RPMI8226 (cell line): Measurements from ENCODE around the gene ASB10.

Experiments
- DNase-seq: peaks from one replicate; pipeline ENCODE4 v3.0.0-alpha.2; 2015

Gene ASB10

GRCh38 chr7:151134743-151135524 lies 52.1 kb downstream of the ASB10 start:
- no peak for DNase-seq

- no peak for DNase-seq
These were observed 52.9 kb downstream of the ASB10 start for GRCh38 chr7:151133986-151134742.

DNA sequence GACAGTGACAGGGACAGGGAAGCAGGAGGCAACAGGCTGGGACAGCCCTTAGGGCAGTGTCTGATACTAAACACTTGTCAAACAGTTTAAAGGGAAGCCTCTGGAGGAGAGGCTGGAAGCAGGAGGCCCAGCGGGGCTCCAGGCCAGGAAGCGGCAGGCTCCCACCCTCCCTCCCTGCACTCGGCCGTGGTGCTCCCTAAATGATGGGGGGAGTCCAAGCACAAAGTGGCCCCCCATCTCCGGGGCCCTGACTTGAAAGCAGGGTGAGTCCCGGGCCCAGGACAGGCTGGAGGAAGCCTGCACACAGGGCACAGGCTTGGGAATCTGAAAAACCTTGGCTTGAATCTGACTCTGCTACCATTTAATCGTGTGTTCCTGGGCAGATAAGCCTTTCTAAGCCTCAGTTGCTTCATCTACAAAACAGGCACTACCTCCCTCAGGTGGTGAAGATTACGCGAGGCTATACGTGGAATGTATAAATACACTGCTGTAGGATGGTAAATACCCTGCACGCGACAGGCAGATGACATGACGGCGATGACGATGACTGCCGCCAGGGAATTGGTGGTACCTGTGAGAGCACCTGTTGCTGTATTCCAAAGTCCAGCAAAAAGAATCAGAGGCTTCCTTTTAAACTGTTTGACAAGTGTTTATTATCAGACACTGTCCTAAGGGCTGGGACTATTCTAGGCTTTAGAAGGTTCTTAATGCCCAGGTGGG lies 53.6 kb downstream of the ASB10 start:
- DNase-seq = no peak

- no peak for DNase-seq
These were observed 54.4 kb downstream of the ASB10 start for GRCh38 chr7:151132461-151133205.

GRCh38 chr7:151131592-151132293 lies 55.3 kb downstream of the ASB10 start:
- DNase-seq = no peak

- no peak for DNase-seq
These were observed 55.8 kb downstream of the ASB10 start for GRCh38 chr7:151131224-151131591.

GRCh38 chr7:151130741-151131157 lies 56.3 kb downstream of the ASB10 start:
- DNase-seq = no peak

DNA sequence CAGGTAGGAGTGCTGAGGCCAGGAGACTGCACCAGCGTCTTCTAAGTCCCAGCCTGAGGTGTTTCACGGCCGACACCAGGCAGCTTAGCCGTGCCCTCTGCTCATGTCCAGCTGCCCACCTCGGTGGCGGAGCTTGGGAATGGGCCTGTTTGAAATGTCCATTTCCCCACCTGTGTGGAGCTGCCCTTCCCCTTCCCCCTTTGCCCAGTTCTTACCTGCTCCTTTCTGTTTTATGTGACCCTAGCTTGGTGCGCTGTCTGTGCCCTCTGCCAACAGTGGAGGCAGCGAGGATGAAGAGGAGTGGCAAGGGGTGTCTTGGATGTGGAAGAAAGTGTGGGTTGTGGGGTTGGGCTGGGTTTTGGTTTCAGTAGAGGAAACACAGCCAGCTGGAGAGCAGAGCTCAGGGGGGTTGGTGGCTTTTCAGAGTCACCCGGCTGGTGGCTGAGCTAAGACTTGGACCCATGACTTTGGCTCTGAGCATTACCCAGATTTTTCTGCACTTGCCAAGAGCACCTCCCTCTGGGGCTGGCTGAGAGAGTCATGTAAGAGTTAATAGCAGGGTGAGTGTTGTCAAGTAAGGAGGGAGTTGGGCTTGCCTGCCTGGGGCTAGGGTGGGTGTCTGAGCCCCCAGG lies 57.0 kb downstream of the ASB10 start:
- no peak for DNase-seq

- no peak for DNase-seq
These were observed 57.7 kb downstream of the ASB10 start for GRCh38 chr7:151129117-151129959.

DNA sequence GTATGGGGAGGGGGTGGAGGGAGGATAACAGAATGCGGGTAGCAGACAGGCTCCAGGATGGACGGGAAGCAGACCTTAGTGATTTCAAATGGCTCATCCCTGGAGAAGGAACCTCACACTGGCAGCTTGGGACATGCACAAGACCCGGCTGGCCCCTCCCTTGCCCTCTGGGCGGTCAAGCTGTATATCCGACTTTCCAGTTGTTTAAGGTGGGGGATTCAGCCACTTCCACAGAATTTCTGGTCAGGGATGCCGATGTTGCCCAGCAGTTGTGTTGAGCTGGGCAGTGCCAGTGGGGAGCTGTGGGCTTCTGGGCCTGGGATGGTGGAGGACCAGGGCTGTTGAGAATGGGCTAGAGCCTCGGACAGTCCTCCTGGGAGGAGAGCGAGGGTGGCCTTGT lies 58.3 kb downstream of the ASB10 start:
- no peak for DNase-seq

GRCh38 chr7:151128144-151128543 lies 58.9 kb downstream of the ASB10 start:
- DNase-seq = no peak

- DNase-seq = no peak
These were observed 60.4 kb downstream of the ASB10 start for GRCh38 chr7:151126491-151127137.

GRCh38 chr7:151125846-151126481 lies 61.1 kb downstream of the ASB10 start:
- DNase-seq = no peak
